C4-2B (cell line): ENCODE data around the gene PSAP.

ENCODE experiments used
- CTCF ChIP-seq: fragments of 450-650 bp; conservative IDR thresholded peaks from 2 replicates; pipeline ENCODE4 v1.5.1; 2017; ENCODE audit warnings: mild to moderate bottlenecking
- ZFX ChIP-seq: fragments of 450-650 bp; IDR thresholded peaks from 2 replicates; pipeline ENCODE4 v1.6.1; 2017

GRCh38 chr10:71771821-71772617 lies 79.0 kb downstream of the PSAP start:
- TF ChIP-seq CTCF (no peak), ZFX (no peak)
